Tibial artery (tissue), 4 donors: Measurements from ENCODE around the gene DKC1.
A peak's percentile ranks its signal among the peaks of the same experiment; 100 is the strongest.

Source experiments
- DNase-seq, 2 donors: peaks; one replicate each; pipeline ENCODE4 v3.0.0-alpha.2; 2019
- H3K27ac ChIP-seq, 2 donors: fragments of 200-600 bp; sonication (generic) in 1 of 2; 1 replicate in 1 of 2; 2 replicates in 1 of 2; pipeline ENCODE4 v1.5.1; 2018 to 2019; ENCODE audit warnings: mild to moderate bottlenecking in 1 of 2
- H3K27me3 ChIP-seq, 2 donors: fragments of 200-600 bp; sonication (generic) in 1 of 2; one replicate each; pipeline versions ENCODE4 v1.5.1 to v1.6.0; 2016 to 2019
- H3K36me3 ChIP-seq, 3 donors: fragments of 200-600 bp; sonication (generic) in 2 of 3; one replicate each; pipeline ENCODE4 v1.5.1; 2016 to 2019; ENCODE audit warnings: mild to moderate bottlenecking in 2 of 3
- H3K4me1 ChIP-seq, 4 donors: fragments of 200-600 bp; sonication (generic) in 2 of 4; 1 replicate in 3 of 4; 2 replicates in 1 of 4; pipeline ENCODE4 v1.5.1; 2016 to 2019
- H3K4me3 ChIP-seq, 2 donors: fragments of 200-600 bp; sonication (generic) in 1 of 2; 1 replicate in 1 of 2; 2 replicates in 1 of 2; pipeline ENCODE4 v1.5.1; 2018 to 2019; ENCODE audit warnings: mild to moderate bottlenecking in 2 of 2
- H3K9me3 ChIP-seq, 3 donors: fragments of 200-600 bp; sonication (generic) in 1 of 3; one replicate each; pipeline ENCODE4 v1.5.1; 2016 to 2019
- CTCF ChIP-seq, 2 experiments: fragments of 200-600 bp in 1 of 2; fragments of 450-650 bp in 1 of 2; IDR thresholded peaks; one replicate each; pipeline ENCODE4 v1.5.1; 2017 to 2019; ENCODE audit warnings: antibody characterized with exemption in 2 of 2, mild to moderate bottlenecking in 1 of 2, moderate library complexity in 1 of 2
- intact Hi-C: fragments of 100-400 bp; cut with DNase I; formaldehyde crosslinking; loops from one replicate; pipeline ENCODE4 v1.15.0; 2023; ENCODE audit warnings: low total_unique reads

DKC1 gene

GRCh38 chrX:154737136-154737535, 25.5 kb upstream of the DKC1 start:
- Histone ChIP-seq H3K9me3 (no peaks in the 10 kb centered on the region), H3K36me3 (no peaks in the 10 kb centered on the region), H3K4me3 (no peak overlapping the region), H3K27me3 (no peaks in the 10 kb centered on the region), H3K27ac (peak overlapping the region in 1 of 2 donors; percentile 59), H3K4me1 (peaks cover 0 to 65% (median 25%) of the 10 kb centered on the region in 4 donors)
- DNase-seq = no peak
- no peak for TF ChIP-seq CTCF (IDR thresholded peaks at IDR 0.05)
- intact Hi-C loops = no loop called here

- H3K27ac ChIP-seq = peak overlapping the region; percentile 37 to 50
- no peak overlapping the region for H3K4me3 ChIP-seq
Measured at GRCh38 chrX:154738011-154738738, 24.5 kb upstream of the DKC1 start.

GRCh38 chrX:154739952-154740465, 22.7 kb upstream of the DKC1 start:
- H3K27ac ChIP-seq = no peak overlapping the region
- DNase-seq = no peak
- H3K36me3 ChIP-seq = no peaks in the 10 kb centered on the region
- H3K4me3 ChIP-seq = no peak overlapping the region
- H3K9me3 ChIP-seq = no peaks in the 10 kb centered on the region
- intact Hi-C loops = no loop called here
- peaks cover 0 to 37% (median 9%) of the 10 kb centered on the region in 4 donors for H3K4me1 ChIP-seq
- TF ChIP-seq CTCF (IDR thresholded peaks at IDR 0.05) = no peak
- H3K27me3 ChIP-seq = no peaks in the 10 kb centered on the region

More at GRCh38 chrX:154738011-154738738, 24.5 kb upstream of the DKC1 start:
- H3K36me3 ChIP-seq = no peaks in the 10 kb centered on the region
- peaks cover 0 to 55% (median 21%) of the 10 kb centered on the region in 4 donors for H3K4me1 ChIP-seq
- H3K27me3 ChIP-seq = no peaks in the 10 kb centered on the region
- no peak for TF ChIP-seq CTCF (IDR thresholded peaks at IDR 0.05)
- intact Hi-C loops = no loop called here
- peak in 1 of 2 donors; percentile 45 for DNase-seq
- H3K9me3 ChIP-seq = no peaks in the 10 kb centered on the region

- H3K4me1 ChIP-seq = peaks cover 0 to 11% (median 0%) of the 10 kb centered on the region in 4 donors
Measured at GRCh38 chrX:154742613-154743012, 20.1 kb upstream of the DKC1 start.

GRCh38 chrX:154748712-154749339, 13.8 kb upstream of the DKC1 start:
- H3K27ac ChIP-seq = peak overlapping the region in 1 of 2 donors; percentile 54
- H3K4me3 ChIP-seq = no peak overlapping the region
- intact Hi-C loops = no loop called here
- DNase-seq = no peak
- no peaks in the 10 kb centered on the region for H3K36me3 ChIP-seq
- TF ChIP-seq CTCF (IDR thresholded peaks at IDR 0.05) = peak; percentile 61 to 70
- no peaks in the 10 kb centered on the region for H3K27me3 ChIP-seq
- H3K9me3 ChIP-seq = no peaks in the 10 kb centered on the region
- peaks cover 3 to 12% (median 8%) of the 10 kb centered on the region in 4 donors for H3K4me1 ChIP-seq

More at GRCh38 chrX:154742613-154743012, 20.1 kb upstream of the DKC1 start:
- TF ChIP-seq CTCF (IDR thresholded peaks at IDR 0.05) = no peak
- H3K27ac ChIP-seq = no peak overlapping the region
- H3K9me3 ChIP-seq = no peaks in the 10 kb centered on the region
- intact Hi-C loops = no loop called here
- no peak for DNase-seq
- no peak overlapping the region for H3K4me3 ChIP-seq
- no peaks in the 10 kb centered on the region for H3K36me3 ChIP-seq
- H3K27me3 ChIP-seq = no peaks in the 10 kb centered on the region
